GM12878 (cell line): ENCODE data around the gene CGREF1. TPM values are rescaled to one million over a fixed set of nuclear protein-coding genes. Genes with fewer than 3 reads are reported as not detected.

ENCODE experiments used
- ATAC-seq: fragments of 200-7000 bp; cut with Tn5 transposase; 3 replicates; pipeline ENCODE4 v1.9.1; 2020; ENCODE audit warnings: mild to moderate bottlenecking, moderate library complexity
- BruUV-seq: library from RNA; stranded (reverse); fragments of 400-500 nt; replicated peaks from 2 replicates; lab custom pipeline; 2021; lab: Mats Ljungman, UMichigan
- CTCF ChIA-PET: fragments of 300-600 bp; sonication (Branson Sonifier 250); formaldehyde crosslinking; extraction: SDS; loops from one replicate; lab custom pipeline; 2021; ENCODE audit warnings: inconsistent platforms; lab: Yijun Ruan, JAX
- POLR2A ChIA-PET: fragments of 350-600 bp; formaldehyde crosslinking; extraction: SDS; loops from one replicate; lab custom pipeline; 2021; ENCODE audit warnings: inconsistent platforms; lab: Charles Lee
- RAD21 ChIA-PET: fragments of 300-600 bp; sonication (Branson Sonifier 250); formaldehyde crosslinking; loops from one replicate; lab custom pipeline; 2023; ENCODE audit warnings: antibody characterized with exemption; ENCODE audit not compliant: unreplicated experiment; lab: Charles Lee
- SMC1A ChIA-PET: fragments of 300-600 bp; sonication (Branson Sonifier 250); formaldehyde crosslinking; loops from one replicate; lab custom pipeline; 2023; ENCODE audit not compliant: unreplicated experiment, uncharacterized antibody; lab: Charles Lee
- DNase-seq: peaks from one replicate; pipeline ENCODE4 v3.0.0-alpha.2; 2011; ENCODE audit warnings: low read depth, low spot score
- FAIRE-seq: peaks from 3 replicates; lab custom pipeline; 2011; peaks lifted over from hg19 to GRCh38; lab: Jason Lieb, UNC
- H2AFZ ChIP-seq: 2 replicates; pipeline ENCODE4 v1.6.0; 2011; ENCODE audit warnings: low read depth, low read length, control low read depth; ENCODE audit not compliant: control insufficient read depth
- H3K27ac ChIP-seq: 2 replicates; pipeline ENCODE4 v1.5.1; 2011; ENCODE audit warnings: control low read depth; ENCODE audit not compliant: control insufficient read depth, insufficient read depth
- H3K27me3 ChIP-seq, 2 experiments: replicated peaks in 1 of 2; 2 replicates each; pipeline versions ENCODE4 v1.6.0 to v1.6.1; 2011; ENCODE audit warnings: low read length in 1 of 2; ENCODE audit not compliant: control insufficient read depth in 2 of 2, insufficient read depth in 2 of 2
- H3K36me3 ChIP-seq, 2 experiments: 2 replicates each; pipeline ENCODE4 v1.5.1; 2011; ENCODE audit warnings: low read length in 1 of 2; ENCODE audit not compliant: control insufficient read depth in 2 of 2, insufficient read depth in 2 of 2
- H3K4me1 ChIP-seq: 2 replicates; pipeline ENCODE4 v1.6.1; 2011; ENCODE audit warnings: mild to moderate bottlenecking, low read length, moderate library complexity, mixed read lengths; ENCODE audit not compliant: control insufficient read depth, insufficient read depth
- H3K4me2 ChIP-seq: 2 replicates; pipeline ENCODE4 v1.6.0; 2011; ENCODE audit warnings: control low read depth; ENCODE audit not compliant: control insufficient read depth, insufficient read depth
- H3K4me3 ChIP-seq: fragments of 200-600 bp; sonication (generic); 2 replicates; pipeline ENCODE4 v1.5.1; 2016
- H3K79me2 ChIP-seq: 2 replicates; pipeline ENCODE4 v1.6.0; 2011; ENCODE audit warnings: low read length; ENCODE audit not compliant: control insufficient read depth, insufficient read depth
- H3K9ac ChIP-seq: 2 replicates; pipeline ENCODE4 v1.8.0; 2011; ENCODE audit warnings: low read length, control low read depth, mixed read lengths; ENCODE audit not compliant: control insufficient read depth, insufficient read depth
- H3K9me3 ChIP-seq: replicated peaks from 3 replicates; pipeline ENCODE4 v1.5.1; 2011; ENCODE audit warnings: mild to moderate bottlenecking, low read length; ENCODE audit not compliant: control insufficient read depth, insufficient read depth
- H4K20me1 ChIP-seq: 2 replicates; pipeline ENCODE4 v1.6.0; 2011; ENCODE audit not compliant: control insufficient read depth, insufficient read depth
- BCLAF1 ChIP-seq: fragments of 450-650 bp; IDR thresholded peaks from 2 replicates; pipeline ENCODE4 v1.6.1; 2017; ENCODE audit warnings: antibody characterized with exemption, mild to moderate bottlenecking, moderate library complexity
- BRCA1 ChIP-seq: IDR thresholded peaks from 2 replicates; pipeline ENCODE4 v1.6.1; 2011; ENCODE audit warnings: low read depth, low read length, improper control_type of control experiment
- CBFB ChIP-seq: IDR thresholded peaks from 2 replicates; pipeline ENCODE4 v1.6.1; 2016; ENCODE audit warnings: antibody characterized with exemption, low read depth
- CREB1 ChIP-seq: IDR thresholded peaks from 2 replicates; pipeline ENCODE4 v1.6.1; 2012; ENCODE audit warnings: low read depth, mild to moderate bottlenecking, inconsistent platforms
- FOXK2 ChIP-seq: fragments of 450-650 bp; IDR thresholded peaks from 2 replicates; pipeline ENCODE4 v1.6.1; 2017; ENCODE audit warnings: mild to moderate bottlenecking, moderate library complexity
- HDGF ChIP-seq: fragments of 450-650 bp; IDR thresholded peaks from 2 replicates; pipeline ENCODE4 v1.6.1; 2016; ENCODE audit warnings: antibody characterized with exemption
- MEF2B ChIP-seq: fragments of 450-650 bp; IDR thresholded peaks from 2 replicates; pipeline ENCODE4 v1.6.1; 2018; ENCODE audit warnings: mild to moderate bottlenecking, moderate library complexity; ENCODE audit not compliant: partially characterized antibody, poor library complexity, severe bottlenecking
- MYC ChIP-seq: IDR thresholded peaks from 2 replicates; pipeline ENCODE4 v1.6.1; 2011; ENCODE audit warnings: mild to moderate bottlenecking, low read length, moderate library complexity, inconsistent platforms; ENCODE audit not compliant: insufficient read depth, insufficient replicate concordance, insufficient read length, severe bottlenecking
- NR2C1 ChIP-seq: fragments of 450-650 bp; IDR thresholded peaks from 2 replicates; pipeline ENCODE4 v1.6.1; 2017; ENCODE audit warnings: antibody characterized with exemption, mild to moderate bottlenecking, moderate library complexity
- NR2C2 ChIP-seq: IDR thresholded peaks from 2 replicates; pipeline ENCODE4 v1.6.1; 2011; ENCODE audit warnings: borderline replicate concordance, low read depth; ENCODE audit not compliant: control insufficient read depth, insufficient read length
- POLR2A ChIP-seq: IDR thresholded peaks from 2 replicates; pipeline ENCODE4 v1.6.1; 2011; ENCODE audit warnings: low read depth, mild to moderate bottlenecking, low read length
- RAD21 ChIP-seq: IDR thresholded peaks from 2 replicates; pipeline ENCODE4 v1.6.1; 2011; ENCODE audit warnings: mild to moderate bottlenecking, low read depth, low read length, moderate library complexity; ENCODE audit not compliant: insufficient read depth
- RBBP5 ChIP-seq: fragments of 200-600 bp; sonication (generic); conservative IDR thresholded peaks from 2 replicates; pipeline ENCODE4 v1.6.1; 2016
- TCF12 ChIP-seq: IDR thresholded peaks from 2 replicates; pipeline ENCODE4 v1.6.1; 2011; ENCODE audit warnings: low read depth, mild to moderate bottlenecking, low read length
- TCF3 ChIP-seq: IDR thresholded peaks from 2 replicates; pipeline ENCODE4 v1.6.1; 2012; ENCODE audit warnings: low read depth, mild to moderate bottlenecking, low read length, borderline replicate concordance; ENCODE audit not compliant: insufficient read depth
- YY1 ChIP-seq: IDR thresholded peaks from 2 replicates; pipeline ENCODE4 v1.6.1; 2011; ENCODE audit warnings: low read depth, mild to moderate bottlenecking, low read length
- ZBED1 ChIP-seq: IDR thresholded peaks from 2 replicates; pipeline ENCODE4 v1.6.1; 2016; ENCODE audit warnings: borderline replicate concordance
- ZNF274 ChIP-seq: IDR thresholded peaks from one replicate; pipeline ENCODE4 v1.8.0; 2011; ENCODE audit not compliant: insufficient read length, insufficient read depth
- WGBS: methylation state at CpG from one replicate; pipeline ENCODE4 v1.1.6; 2016; ENCODE audit warnings: low lambda C conversion rate; ENCODE audit not compliant: insufficient replicate concordance, insufficient coverage; ENCODE audit errors: missing lambda C conversion rate; 5-methylcytosine and 5-hydroxymethylcytosine counted together
- in situ Hi-C: fragments of 300-500 bp; cut with MboI; formaldehyde crosslinking; loops from 9 replicates; pipeline ENCODE4 v1.14.3; 2018; ENCODE audit warnings: mixed read lengths
- intact Hi-C: fragments of 100-400 bp; cut with micrococcal nuclease; formaldehyde crosslinking; loops from one replicate; pipeline ENCODE4 v1.14.2; 2022; ENCODE audit not compliant: unreplicated experiment
- polyA plus RNA-seq, 11 experiments: library from polyadenylated mRNA; depleted of rRNA in 4 of 11; unstranded in 6 of 11; stranded (reverse) in 5 of 11; fragments of >200 nt; fragmentation: Nextera tagmentation in 4 of 11; fragmentation: Illumina TruSeq in 1 of 11; extraction: Ambion mirVana in 4 of 11; extraction: Trizol in 1 of 11; gene quantifications; 1 replicate in 1 of 11; 2 replicates in 10 of 11; pipeline versions ENCODE4 v1.2.1 to v1.2.3, GENCODE V29; 2011 to 2016; ENCODE audit warnings: inconsistent platforms in 2 of 11, missing spikeins in 2 of 11, low read depth in 1 of 11
- total RNA-seq, 4 experiments: library from RNA; depleted of rRNA in 3 of 4; stranded (reverse); fragments of >200 nt in 3 of 4; fragmentation: Illumina TruSeq in 1 of 4; extraction: Trizol in 1 of 4; gene quantifications; 2 replicates each; pipeline versions ENCODE4 v1.2.1 to v1.2.3, GENCODE V29; 2013 to 2021
- TF ChIP-seq, protein P1 (sequence below): IDR thresholded peaks from 2 replicates; pipeline ENCODE4 v1.6.1; 2011; ENCODE audit warnings: low read depth, low read length, improper control_type of control experiment, borderline replicate concordance

CGREF1 gene
- total and polyA plus RNA-seq, 10 of the 15 experiments (the other 5 are each of a cell fraction or from before 2014, with no cell fraction given), result 0.06 to 0.21 TPM; not detected in 8

GRCh38 chr2:27050996-27051901 is 67.7 kb downstream of the CGREF1 start, which contains the start of gene AGBL5:
TSS of gene AGBL5 (plus strand) at chr2:27051668. CDS start at chr2:27052959, 1,291 bp downstream.
- H3K27me3 ChIP-seq, result no peaks in the 10 kb centered on the region
- FAIRE-seq (no peak), ATAC-seq (peak; percentile 84), DNase-seq (peak; percentile 97)
- peak within 1 kb of the TSS; percentile 89 for H2AFZ ChIP-seq
- no TSS peak for BruUV-seq
- SMC1A ChIA-PET, result interaction anchor here (0.8 to 3.1 kb wide), 16 partner anchors 8 to 328 kb away, joined by 3 to 33 read pairs (median 4); partner anchors contain the start of genes KHK, OST4 and TMEM214
- 0 out of 2 replicates have a peak, but pooled peaks cover 1% of the 10 kb centered on the region for H3K79me2 ChIP-seq
- intact Hi-C loops, result loop anchor here (1.0 to 5.0 kb wide), 4 partner anchors 19 to 264 kb away; partner anchors contain the start of genes CENPA, KHK, OST4 and TMEM214
- H3K36me3 ChIP-seq, result peaks cover 3 to 16% of the 10 kb centered on the region in 2 experiments
- CTCF ChIA-PET, result interaction anchor here (1.0 to 3.5 kb wide), 19 partner anchors 11 to 158 kb away, joined by 3 to 28 read pairs (median 5); partner anchors contain the start of genes KHK, OST4, PREB and TMEM214
- WGBS, result 1% methylated on average over 57 of the region's 67 CpGs
- no peaks in the 10 kb centered on the region for H3K9me3 ChIP-seq
- H3K4me3 ChIP-seq, result peak within 1 kb of the TSS; percentile 99
- RAD21 ChIA-PET, result interaction anchor here (0.8 to 3.4 kb wide), 18 partner anchors 10 to 161 kb away, joined by 3 to 31 read pairs (median 4); partner anchors contain the start of genes KHK, OST4, PREB and SLC5A6
- H3K27ac ChIP-seq, result peak within 1 kb of the TSS; percentile 82
- POLR2A ChIA-PET, result interaction anchor here (0.8 to 8.9 kb wide), 12 partner anchors 8 to 161 kb away, joined by 3 to 139 read pairs (median 10); partner anchors contain the start of genes ATRAID, KHK, OST4 and SLC5A6
- peak within 1 kb of the TSS; percentile 87 for H3K9ac ChIP-seq
- H4K20me1 ChIP-seq, result no peaks in the 10 kb centered on the region
- H3K4me1 ChIP-seq, result peaks cover 9% of the 10 kb centered on the region
- in situ Hi-C loops, result no loop called here
- peak within 1 kb of the TSS; percentile 89 for H3K4me2 ChIP-seq
- no peak; the same call in 1 of the 2 replicates for TF ChIP-seq BCLAF1
- peak; percentile 92 for TF ChIP-seq ZBED1
- peak; percentile 91 for TF ChIP-seq YY1
- peak; percentile 26; the same call in 1 of the 2 replicates for TF ChIP-seq HDGF
- TF ChIP-seq NR2C2, result no peak
- TF ChIP-seq MEF2B, result no peak
- TF ChIP-seq POLR2A, result peak; percentile 89
- TF ChIP-seq TCF3, result no peak
- no peak for TF ChIP-seq TCF12
- peak; percentile 54 for TF ChIP-seq CREB1
- TF ChIP-seq CBFB, result peak; percentile 33; the same call in 1 of the 2 replicates
- TF ChIP-seq, protein P1, sequence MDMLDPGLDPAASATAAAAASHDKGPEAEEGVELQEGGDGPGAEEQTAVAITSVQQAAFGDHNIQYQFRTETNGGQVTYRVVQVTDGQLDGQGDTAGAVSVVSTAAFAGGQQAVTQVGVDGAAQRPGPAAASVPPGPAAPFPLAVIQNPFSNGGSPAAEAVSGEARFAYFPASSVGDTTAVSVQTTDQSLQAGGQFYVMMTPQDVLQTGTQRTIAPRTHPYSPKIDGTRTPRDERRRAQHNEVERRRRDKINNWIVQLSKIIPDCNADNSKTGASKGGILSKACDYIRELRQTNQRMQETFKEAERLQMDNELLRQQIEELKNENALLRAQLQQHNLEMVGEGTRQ, result no peak
- no peak for TF ChIP-seq ZNF274
- TF ChIP-seq RAD21, result no peak
- no peak for TF ChIP-seq MYC
- no peak for TF ChIP-seq RBBP5
- no peak for TF ChIP-seq NR2C1
- TF ChIP-seq FOXK2, result peak; percentile 43
- TF ChIP-seq BRCA1, result no peak
